Measurements from ENCODE around the gene PAK1. TPM values are rescaled to one million over a fixed set of nuclear protein-coding genes. Genes with fewer than 3 reads are reported as not detected.

PAK1 gene
- total and polyA plus RNA-seq, 9 of the 15 experiments (the other 6 are each of a cell fraction or from before 2014, with no cell fraction given), result 0.52 to 11.7 (median 1.9) TPM

- TF ChIP-seq PRPF4 (IDR thresholded peaks at IDR 0.05; ENCODE audit: insufficient read depth, low read depth, low read length, poor library complexity, severe bottlenecking), result no peak
- TF ChIP-seq MYBL2 (IDR thresholded peaks at IDR 0.05; ENCODE audit: low read depth), result peak; percentile 44; the same call in 1 of the 2 replicates
- TF ChIP-seq MYBL2 (CRISPR knock-in tag; IDR thresholded peaks at IDR 0.05; ENCODE audit: borderline replicate concordance), result no peak
- peak in 2 of 3 experiments; percentile 20 to 69; a peak in 2 of 6 replicates for TF ChIP-seq ZBTB11 (CRISPR knock-in tag; IDR thresholded peaks at IDR 0.05)
- TF ChIP-seq CREBBP (IDR thresholded peaks at IDR 0.05; ENCODE audit: low read depth, low read length), result no peak
- TF ChIP-seq RCOR1 (IDR thresholded peaks at IDR 0.05; ENCODE audit: borderline replicate concordance in 1 of 2, low read depth in 2 of 2, low read length in 2 of 2), result peak in 1 of 2 experiments; percentile 87; a peak in 2 of 4 replicates
- TF ChIP-seq HOMEZ (CRISPR knock-in tag; IDR thresholded peaks at IDR 0.05), result no peak
- TF ChIP-seq MAFK (IDR thresholded peaks at IDR 0.05; ENCODE audit: low read length), result no peak
- TF ChIP-seq TSC22D4 (tag; IDR thresholded peaks at IDR 0.05), result no peak
- TF ChIP-seq ZNF143 (CRISPR knock-in tag; IDR thresholded peaks at IDR 0.05), result no peak
- no peak for TF ChIP-seq CBFA2T3 (IDR thresholded peaks at IDR 0.05)
- TF ChIP-seq ZNF263 (CRISPR knock-in tag; IDR thresholded peaks at IDR 0.05; ENCODE audit: borderline replicate concordance), result peak; percentile 94
- peak; percentile 100 for TF ChIP-seq JUNB (CRISPR knock-in tag; conservative IDR thresholded peaks at IDR 0.05)
- TF ChIP-seq ZNF583 (CRISPR knock-in tag; IDR thresholded peaks at IDR 0.05), result peak; percentile 40; the same call in 1 of the 2 replicates
- no peak for TF ChIP-seq MCM5 (IDR thresholded peaks at IDR 0.05; ENCODE audit: low read depth)
- peak; percentile 99 for TF ChIP-seq NBN (IDR thresholded peaks at IDR 0.05; ENCODE audit: low read depth)
- TF ChIP-seq PHF20 (IDR thresholded peaks at IDR 0.05; ENCODE audit: partially characterized antibody), result peak; percentile 46
- TF ChIP-seq HMG20B (CRISPR knock-in tag; IDR thresholded peaks at IDR 0.05), result no peak
- TF ChIP-seq KDM1A (IDR thresholded peaks at IDR 0.05), result peak in 1 of 2 experiments; percentile 88; a peak in 3 of 4 replicates
- no peak for TF ChIP-seq FUS (optimal IDR thresholded peaks at IDR 0.05; ENCODE audit: low read depth, low read length)
- no peak for TF ChIP-seq HOXB6 (CRISPR knock-in tag; IDR thresholded peaks at IDR 0.05; ENCODE audit: borderline replicate concordance)
- no peak for TF ChIP-seq ZNF277 (CRISPR knock-in tag; IDR thresholded peaks at IDR 0.05; ENCODE audit: borderline replicate concordance)
- no peak; the same call in 1 of the 2 replicates for TF ChIP-seq ZSCAN32 (CRISPR knock-in tag; IDR thresholded peaks at IDR 0.05)
These were observed at the start of gene PAK1 (continued) for GRCh38 chr11:77473801-77474683.
